GM21786 (cell line): ENCODE results near the gene SLC26A1.

Source experiments
- ATAC-seq: cut with Tn5 transposase; IDR thresholded peaks from one replicate; pipeline ENCODE4 v1.9.1; 2021; ENCODE audit not compliant: unreplicated experiment

Gene SLC26A1

GRCh38 chr4:966266-967112 is 26.7 kb downstream of the SLC26A1 start:
- no peak for ATAC-seq

DNA sequence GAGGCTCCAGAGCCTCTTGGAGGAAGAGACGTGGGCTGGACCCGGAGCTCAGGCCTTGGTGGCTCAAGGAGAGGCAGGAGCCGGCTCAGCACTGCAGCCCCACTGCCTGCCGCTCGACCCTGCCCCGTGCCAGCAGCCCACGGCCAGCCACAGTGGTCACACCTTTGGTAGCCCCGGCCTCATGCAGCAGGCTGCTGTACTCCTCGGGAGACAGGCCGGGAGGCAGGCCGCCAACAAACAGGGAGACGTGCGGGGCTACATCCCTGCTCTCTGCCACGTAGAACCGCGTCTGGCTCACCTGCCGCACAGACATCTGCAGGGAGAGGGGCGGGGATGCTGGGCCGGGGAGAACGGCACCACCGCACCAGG is 27.5 kb downstream of the SLC26A1 start:
- ATAC-seq: no peak

- ATAC-seq: no peak
Observed at GRCh38 chr4:965048-965765, 28.0 kb downstream of the SLC26A1 start.

DNA sequence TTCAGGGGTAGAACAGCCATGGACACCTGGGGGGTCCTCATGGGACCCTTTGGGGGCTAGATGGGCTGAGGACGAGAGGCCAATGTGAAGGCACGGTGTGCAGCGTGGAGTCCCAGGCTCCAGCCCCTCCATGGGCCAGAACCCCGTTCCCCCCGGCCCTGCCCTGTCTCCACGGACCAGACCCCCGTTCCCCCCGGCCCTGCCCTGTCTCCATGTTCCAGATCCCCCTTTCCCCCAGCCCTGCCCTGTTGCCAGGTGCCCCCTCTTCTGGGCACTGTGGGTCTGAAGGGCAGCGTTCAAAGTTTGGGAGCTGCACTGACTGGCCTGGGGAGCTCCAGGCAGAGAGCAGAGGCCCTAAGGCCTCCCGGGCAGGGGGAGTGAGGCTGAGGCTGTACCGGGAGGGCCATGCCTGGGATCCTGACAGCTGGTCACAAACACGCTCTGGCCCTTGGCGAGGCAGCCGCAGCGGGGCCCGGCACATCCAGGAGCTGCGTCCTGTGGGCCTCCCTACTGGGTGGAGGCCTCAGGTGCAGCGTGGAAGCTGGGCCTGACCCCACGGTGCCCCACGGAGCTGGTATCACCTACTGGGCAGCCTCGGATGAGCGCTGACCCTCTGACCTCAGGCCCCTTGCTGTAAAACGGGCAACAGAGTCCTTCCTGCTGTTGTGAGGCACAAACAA is 28.7 kb downstream of the SLC26A1 start:
- no peak for ATAC-seq

GRCh38 chr4:963276-964225 is 29.7 kb downstream of the SLC26A1 start:
- ATAC-seq: no peak

- ATAC-seq: no peak
Observed at GRCh38 chr4:962231-963208, 30.7 kb downstream of the SLC26A1 start.

- no peak for ATAC-seq
Observed at GRCh38 chr4:961351-962230, 31.6 kb downstream of the SLC26A1 start.

- ATAC-seq: no peak
Observed at GRCh38 chr4:960636-961350, 32.4 kb downstream of the SLC26A1 start.

DNA sequence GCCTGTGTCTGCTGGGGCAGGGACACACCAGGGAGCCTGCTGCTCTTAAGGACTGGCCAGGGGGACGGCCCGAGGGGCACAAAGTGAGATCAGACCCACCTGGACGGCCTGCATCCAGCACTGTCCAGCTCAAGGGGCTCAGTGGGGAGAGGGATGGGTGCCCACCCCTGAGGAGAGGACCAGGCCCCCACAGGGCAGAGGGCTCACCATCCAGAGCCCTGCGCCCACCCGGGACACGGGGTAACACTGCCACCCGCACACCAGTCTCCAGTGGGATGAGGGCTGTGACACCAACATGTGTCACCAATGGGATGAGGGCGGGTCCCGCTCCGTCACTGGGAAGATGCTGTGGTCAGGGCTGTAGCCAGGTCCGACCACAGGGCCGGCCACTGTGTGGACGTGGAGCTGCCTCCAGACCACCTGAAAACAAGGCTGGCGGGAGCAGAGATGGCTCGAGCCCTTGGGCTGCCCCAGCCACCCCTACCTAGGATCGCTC is 33.0 kb downstream of the SLC26A1 start:
- ATAC-seq: no peak

- ATAC-seq: no peak
Observed at GRCh38 chr4:959338-960139, 33.7 kb downstream of the SLC26A1 start.

GRCh38 chr4:958696-959337 is 34.4 kb downstream of the SLC26A1 start:
- ATAC-seq: no peak

DNA sequence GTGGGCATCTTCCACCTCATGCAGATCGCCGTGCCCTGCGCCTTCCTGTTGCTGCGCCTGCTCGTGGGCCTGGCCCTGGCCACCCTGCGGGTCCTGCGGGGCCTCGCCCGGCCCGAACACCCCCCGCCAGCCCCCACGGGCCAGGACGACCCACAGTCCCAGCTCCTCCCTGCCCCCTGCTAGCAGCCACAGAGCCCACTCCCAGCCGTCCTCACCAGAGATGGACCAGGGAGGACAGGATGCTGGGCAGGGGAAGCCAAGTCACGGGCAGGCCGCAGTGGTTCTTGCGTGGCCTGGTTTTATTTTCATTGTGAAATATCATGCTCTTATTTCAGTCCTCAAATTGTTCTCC is 34.9 kb downstream of the SLC26A1 start:
- ATAC-seq: no peak

DNA sequence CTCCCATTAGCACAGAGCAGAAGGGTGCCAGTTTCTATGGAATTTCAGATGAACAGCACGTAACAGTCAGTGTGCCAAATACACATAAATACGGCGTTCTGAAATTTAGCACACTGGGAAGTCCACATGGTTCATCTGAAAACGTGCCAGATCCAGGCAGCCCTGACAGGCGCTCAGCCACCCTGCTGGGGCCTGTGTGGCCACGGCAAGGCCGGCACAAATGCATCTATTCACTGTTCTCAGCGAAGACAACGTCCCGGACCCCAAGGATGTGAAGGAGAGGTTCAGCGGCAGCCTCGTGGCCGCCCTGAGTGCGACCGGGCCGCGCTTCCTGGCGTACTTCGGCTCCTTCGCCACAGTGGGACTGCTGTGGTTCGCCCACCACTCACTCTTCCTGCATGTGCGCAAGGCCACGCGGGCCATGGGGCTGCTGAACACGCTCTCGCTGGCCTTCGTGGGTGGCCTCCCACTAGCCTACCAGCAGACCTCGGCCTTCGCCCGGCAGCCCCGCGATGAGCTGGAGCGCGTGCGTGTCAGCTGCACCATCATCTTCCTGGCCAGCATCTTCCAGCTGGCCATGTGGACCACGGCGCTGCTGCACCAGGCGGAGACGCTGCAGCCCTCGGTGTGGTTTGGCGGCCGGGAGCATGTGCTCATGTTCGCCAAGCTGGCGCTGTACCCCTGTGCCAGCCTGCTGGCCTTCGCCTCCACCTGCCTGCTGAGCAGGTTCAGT is 35.5 kb downstream of the SLC26A1 start:
- ATAC-seq: no peak

DNA sequence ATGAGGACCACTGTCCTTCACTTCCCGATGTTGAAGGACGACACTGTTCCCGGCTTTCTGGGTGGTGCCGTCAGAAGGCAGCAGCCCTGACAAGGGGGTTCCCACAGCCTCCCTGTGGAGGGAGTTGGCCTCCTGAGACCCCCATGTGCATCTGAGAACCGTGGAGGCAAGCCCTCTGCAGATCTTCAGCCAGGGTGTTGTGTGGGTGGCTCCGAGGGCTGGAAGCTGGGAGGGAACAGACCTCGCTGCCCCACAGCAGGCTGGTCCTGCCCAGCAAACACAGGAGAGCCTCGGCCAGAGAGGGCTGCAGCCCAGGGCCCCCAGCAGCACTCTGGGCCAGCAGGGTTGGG is 36.0 kb downstream of the SLC26A1 start:
- ATAC-seq: no peak

- no peak for ATAC-seq
Observed at GRCh38 chr4:956531-957230, 36.5 kb downstream of the SLC26A1 start.
